SK-N-MC (cell line): ENCODE results near the gene OCA2.

Experiments
- FOXP2 ChIP-seq: optimal IDR thresholded peaks from 2 replicates; pipeline ENCODE3; 2011; ENCODE audit warnings: mild to moderate bottlenecking, moderate library complexity; ENCODE audit not compliant: insufficient read depth; ENCODE audit errors: extremely low read length, control extremely low read depth
- POLR2AphosphoS5 ChIP-seq: IDR thresholded peaks from 2 replicates; pipeline ENCODE4 v1.6.1; 2012; ENCODE audit warnings: mild to moderate bottlenecking, low read depth, low read length, borderline replicate concordance

- TF ChIP-seq FOXP2 (no peak), POLR2AphosphoS5 (no peak)
Measured at GRCh38 chr15:27935328-27935727, 163.8 kb downstream of the OCA2 start.
